ENCODE results near the gene WDR6. TPM values are rescaled to one million over a fixed set of nuclear protein-coding genes. Genes with fewer than 3 reads are reported as not detected.
A peak's percentile ranks its signal among the peaks of the same experiment; 100 is the strongest.

Gene WDR6
- total RNA-seq: 54.3 TPM

- Histone ChIP-seq H3K27me3 (ENCODE audit: control insufficient read depth in 3 of 3, insufficient read depth in 3 of 3, low read length in 3 of 3) (no peaks in the 10 kb centered on the region), H3K4me1 (ENCODE audit: control insufficient read depth in 3 of 3, insufficient read depth in 3 of 3, low read length in 3 of 3) (peaks cover 21 to 37% (median 26%) of the 10 kb centered on the region in 3 donors), H3K4me3 (ENCODE audit: low read length in 3 of 3) (peak within 1 kb of the TSS; percentile 89 to 97 (median 95)), H3K36me3 (ENCODE audit: control insufficient read depth in 3 of 3, insufficient read depth in 3 of 3, low read length in 3 of 3) (peaks cover 5 to 8% (median 6%) of the 10 kb centered on the region in 3 donors), H3K9ac (ENCODE audit: low read depth in 1 of 3, low read length in 3 of 3) (peak within 1 kb of the TSS; percentile 92 to 96 (median 93)), H3K27ac (ENCODE audit: low read depth, low read length) (peak within 1 kb of the TSS; percentile 98), H3K9me3 (ENCODE audit: control insufficient read depth in 3 of 3, low read length in 3 of 3) (no peaks in the 10 kb centered on the region)
These were observed at the start of gene WDR6 for GRCh38 chr3:49007068-49007770. TSS of gene WDR6 (plus strand) at chr3:49007391. CDS start at chr3:49007432, 41 bp downstream.

GRCh38 chr3:48960841-48961413 is 46.3 kb upstream of the WDR6 start:
- Histone ChIP-seq H3K9ac (ENCODE audit: low read depth in 1 of 3, low read length in 3 of 3) (peak overlapping the region in 1 of 3 donors; percentile 5), H3K36me3 (ENCODE audit: control insufficient read depth in 3 of 3, insufficient read depth in 3 of 3, low read length in 3 of 3) (peaks cover 13 to 23% (median 17%) of the 10 kb centered on the region in 3 donors), H3K4me3 (ENCODE audit: low read length in 3 of 3) (no peak overlapping the region), H3K4me1 (ENCODE audit: control insufficient read depth in 3 of 3, insufficient read depth in 3 of 3, low read length in 3 of 3) (peaks cover under 1 to 5% (median 5%) of the 10 kb centered on the region in 3 donors), H3K9me3 (ENCODE audit: control insufficient read depth in 3 of 3, low read length in 3 of 3) (no peaks in the 10 kb centered on the region), H3K27ac (ENCODE audit: low read depth, low read length) (no peak overlapping the region), H3K27me3 (ENCODE audit: control insufficient read depth in 3 of 3, insufficient read depth in 3 of 3, low read length in 3 of 3) (no peaks in the 10 kb centered on the region)

- Histone ChIP-seq H3K27ac (ENCODE audit: low read depth, low read length) (no peak overlapping the region), H3K27me3 (ENCODE audit: control insufficient read depth in 3 of 3, insufficient read depth in 3 of 3, low read length in 3 of 3) (no peaks in the 10 kb centered on the region), H3K9ac (ENCODE audit: low read depth in 1 of 3, low read length in 3 of 3) (no peak overlapping the region), H3K4me1 (ENCODE audit: control insufficient read depth in 3 of 3, insufficient read depth in 3 of 3, low read length in 3 of 3) (peaks cover 8 to 16% (median 15%) of the 10 kb centered on the region in 3 donors), H3K4me3 (ENCODE audit: low read length in 3 of 3) (no peak overlapping the region), H3K36me3 (ENCODE audit: control insufficient read depth in 3 of 3, insufficient read depth in 3 of 3, low read length in 3 of 3) (peaks cover 20 to 34% (median 23%) of the 10 kb centered on the region in 3 donors), H3K9me3 (ENCODE audit: control insufficient read depth in 3 of 3, low read length in 3 of 3) (no peaks in the 10 kb centered on the region)
These were observed 44.9 kb upstream of the WDR6 start for GRCh38 chr3:48962340-48962739.

DNA sequence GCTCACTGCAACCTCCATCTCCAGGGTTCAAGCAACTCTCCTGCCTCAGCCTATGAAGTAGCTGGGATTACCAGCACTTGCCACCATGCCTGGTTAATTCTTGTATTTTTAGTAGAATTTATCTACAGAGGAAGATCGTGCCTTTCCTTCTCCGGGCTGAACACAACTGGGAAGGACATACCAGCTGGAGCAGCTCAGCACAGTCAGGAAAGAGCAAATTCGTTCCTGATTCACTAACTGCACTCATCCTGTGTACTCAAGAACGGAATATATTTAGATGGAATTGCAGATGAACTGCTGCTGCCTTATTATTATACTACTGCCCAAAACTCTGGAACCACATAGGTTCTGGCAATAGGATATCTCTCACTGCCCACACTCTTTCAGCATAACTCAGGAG is 44.3 kb upstream of the WDR6 start:
- no peak overlapping the region for H3K9ac ChIP-seq (ENCODE audit: low read depth in 1 of 3, low read length in 3 of 3)
- H3K27me3 ChIP-seq (ENCODE audit: control insufficient read depth in 3 of 3, insufficient read depth in 3 of 3, low read length in 3 of 3): no peaks in the 10 kb centered on the region
- no peak overlapping the region for H3K4me3 ChIP-seq (ENCODE audit: low read length in 3 of 3)
- no peak overlapping the region for H3K27ac ChIP-seq (ENCODE audit: low read depth, low read length)
- peaks cover 22 to 34% (median 23%) of the 10 kb centered on the region in 3 donors for H3K36me3 ChIP-seq (ENCODE audit: control insufficient read depth in 3 of 3, insufficient read depth in 3 of 3, low read length in 3 of 3)
- H3K4me1 ChIP-seq (ENCODE audit: control insufficient read depth in 3 of 3, insufficient read depth in 3 of 3, low read length in 3 of 3): peaks cover 9 to 17% (median 16%) of the 10 kb centered on the region in 3 donors
- H3K9me3 ChIP-seq (ENCODE audit: control insufficient read depth in 3 of 3, low read length in 3 of 3): no peaks in the 10 kb centered on the region

GRCh38 chr3:48963591-48963990 is 43.6 kb upstream of the WDR6 start:
- Histone ChIP-seq H3K9me3 (ENCODE audit: control insufficient read depth in 3 of 3, low read length in 3 of 3) (no peaks in the 10 kb centered on the region), H3K9ac (ENCODE audit: low read depth in 1 of 3, low read length in 3 of 3) (no peak overlapping the region), H3K27me3 (ENCODE audit: control insufficient read depth in 3 of 3, insufficient read depth in 3 of 3, low read length in 3 of 3) (no peaks in the 10 kb centered on the region), H3K4me1 (ENCODE audit: control insufficient read depth in 3 of 3, insufficient read depth in 3 of 3, low read length in 3 of 3) (peaks cover 9 to 17% (median 16%) of the 10 kb centered on the region in 3 donors), H3K27ac (ENCODE audit: low read depth, low read length) (no peak overlapping the region), H3K4me3 (ENCODE audit: low read length in 3 of 3) (no peak overlapping the region), H3K36me3 (ENCODE audit: control insufficient read depth in 3 of 3, insufficient read depth in 3 of 3, low read length in 3 of 3) (peaks cover 23 to 35% (median 27%) of the 10 kb centered on the region in 3 donors)

DNA sequence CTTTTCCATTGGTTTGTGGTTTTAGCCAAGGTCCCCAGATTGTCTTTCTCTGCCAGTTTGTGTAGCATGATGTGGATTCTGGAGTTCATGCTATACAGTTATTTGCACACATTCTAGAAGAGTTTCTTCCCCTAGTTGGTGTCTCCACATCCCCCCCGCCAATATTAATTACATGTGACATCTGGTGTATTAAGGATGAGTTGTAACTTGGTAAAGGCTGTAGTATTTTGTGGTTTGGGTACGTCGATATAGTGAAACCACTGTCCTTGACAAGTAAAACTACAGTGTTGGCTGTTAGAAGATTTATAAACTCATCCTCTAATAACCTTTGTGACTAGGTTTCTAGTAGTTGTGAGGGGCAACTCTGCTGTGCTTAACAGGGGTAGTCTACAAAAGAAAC is 40.8 kb upstream of the WDR6 start:
- H3K9ac ChIP-seq (ENCODE audit: low read depth in 1 of 3, low read length in 3 of 3): no peak overlapping the region
- H3K27me3 ChIP-seq (ENCODE audit: control insufficient read depth in 3 of 3, insufficient read depth in 3 of 3, low read length in 3 of 3): no peaks in the 10 kb centered on the region
- peaks cover 10 to 17% (median 11%) of the 10 kb centered on the region in 3 donors for H3K4me1 ChIP-seq (ENCODE audit: control insufficient read depth in 3 of 3, insufficient read depth in 3 of 3, low read length in 3 of 3)
- H3K36me3 ChIP-seq (ENCODE audit: control insufficient read depth in 3 of 3, insufficient read depth in 3 of 3, low read length in 3 of 3): peaks cover 38 to 54% (median 53%) of the 10 kb centered on the region in 3 donors
- no peak overlapping the region for H3K4me3 ChIP-seq (ENCODE audit: low read length in 3 of 3)
- H3K27ac ChIP-seq (ENCODE audit: low read depth, low read length): peak overlapping the region; percentile 32
- H3K9me3 ChIP-seq (ENCODE audit: control insufficient read depth in 3 of 3, low read length in 3 of 3): no peaks in the 10 kb centered on the region

DNA sequence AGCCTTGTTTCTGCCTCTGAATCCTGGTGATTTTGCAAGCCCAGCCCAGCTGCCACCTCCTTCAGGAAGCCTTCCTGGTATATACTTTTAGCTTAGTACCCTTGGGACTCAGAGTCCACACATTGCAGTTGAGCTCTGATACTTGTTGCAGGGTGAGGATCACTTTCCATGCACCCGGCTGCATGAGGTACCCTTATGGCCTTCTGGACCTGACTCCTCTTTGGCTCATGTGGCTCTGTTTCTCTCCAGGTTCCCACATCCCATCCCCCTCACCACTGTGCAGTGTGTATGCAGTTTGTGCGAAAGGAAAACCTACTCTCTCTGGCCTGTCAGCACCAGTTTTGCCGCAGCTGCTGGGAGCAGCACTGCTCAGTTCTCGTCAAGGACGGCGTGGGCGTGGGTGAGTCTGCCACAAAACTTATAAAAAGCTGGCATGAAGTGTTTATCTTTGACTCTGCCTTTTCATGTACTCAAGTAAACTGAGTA is 40.3 kb upstream of the WDR6 start:
- Histone ChIP-seq H3K9me3 (ENCODE audit: control insufficient read depth in 3 of 3, low read length in 3 of 3) (no peaks in the 10 kb centered on the region), H3K27ac (ENCODE audit: low read depth, low read length) (peak overlapping the region; percentile 32), H3K4me3 (ENCODE audit: low read length in 3 of 3) (no peak overlapping the region), H3K36me3 (ENCODE audit: control insufficient read depth in 3 of 3, insufficient read depth in 3 of 3, low read length in 3 of 3) (peaks cover 44 to 60% (median 54%) of the 10 kb centered on the region in 3 donors), H3K9ac (ENCODE audit: low read depth in 1 of 3, low read length in 3 of 3) (peak overlapping the region in 1 of 3 donors; percentile 26), H3K4me1 (ENCODE audit: control insufficient read depth in 3 of 3, insufficient read depth in 3 of 3, low read length in 3 of 3) (peaks cover 10 to 17% (median 11%) of the 10 kb centered on the region in 3 donors), H3K27me3 (ENCODE audit: control insufficient read depth in 3 of 3, insufficient read depth in 3 of 3, low read length in 3 of 3) (no peaks in the 10 kb centered on the region)

DNA sequence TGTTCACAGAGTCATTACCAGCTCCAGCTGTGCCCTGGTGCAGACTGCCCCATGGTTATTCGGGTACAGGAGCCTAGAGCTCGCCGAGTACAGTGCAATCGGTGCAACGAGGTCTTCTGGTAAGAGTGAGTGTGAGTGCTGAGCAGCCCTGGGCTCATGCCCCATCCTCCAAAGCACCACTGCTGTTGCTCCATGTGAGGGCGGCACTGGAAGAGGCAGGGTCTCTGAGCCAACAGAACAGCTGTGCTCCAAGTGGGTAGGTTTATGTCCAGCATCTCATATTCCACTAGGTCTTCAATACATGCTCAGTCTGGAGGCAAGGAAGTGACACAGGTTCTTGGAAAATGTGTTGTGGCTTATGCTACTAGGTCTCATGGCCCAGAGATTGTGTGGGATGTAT is 36.6 kb upstream of the WDR6 start:
- H3K4me3 ChIP-seq (ENCODE audit: low read length in 3 of 3): no peak overlapping the region
- no peak overlapping the region for H3K9ac ChIP-seq (ENCODE audit: low read depth in 1 of 3, low read length in 3 of 3)
- H3K36me3 ChIP-seq (ENCODE audit: control insufficient read depth in 3 of 3, insufficient read depth in 3 of 3, low read length in 3 of 3): peaks cover 61 to 78% (median 72%) of the 10 kb centered on the region in 3 donors
- H3K27me3 ChIP-seq (ENCODE audit: control insufficient read depth in 3 of 3, insufficient read depth in 3 of 3, low read length in 3 of 3): no peaks in the 10 kb centered on the region
- peaks cover 10 to 17% (median 11%) of the 10 kb centered on the region in 3 donors for H3K4me1 ChIP-seq (ENCODE audit: control insufficient read depth in 3 of 3, insufficient read depth in 3 of 3, low read length in 3 of 3)
- H3K27ac ChIP-seq (ENCODE audit: low read depth, low read length): no peak overlapping the region
- H3K9me3 ChIP-seq (ENCODE audit: control insufficient read depth in 3 of 3, low read length in 3 of 3): no peaks in the 10 kb centered on the region

GRCh38 chr3:48974076-48974864 is 32.9 kb upstream of the WDR6 start:
- H3K36me3 ChIP-seq (ENCODE audit: control insufficient read depth in 3 of 3, insufficient read depth in 3 of 3, low read length in 3 of 3): peaks cover 64 to 88% (median 75%) of the 10 kb centered on the region in 3 donors
- H3K27ac ChIP-seq (ENCODE audit: low read depth, low read length): no peak overlapping the region
- no peaks in the 10 kb centered on the region for H3K27me3 ChIP-seq (ENCODE audit: control insufficient read depth in 3 of 3, insufficient read depth in 3 of 3, low read length in 3 of 3)
- no peak overlapping the region for H3K9ac ChIP-seq (ENCODE audit: low read depth in 1 of 3, low read length in 3 of 3)
- no peak overlapping the region for H3K4me3 ChIP-seq (ENCODE audit: low read length in 3 of 3)
- H3K9me3 ChIP-seq (ENCODE audit: control insufficient read depth in 3 of 3, low read length in 3 of 3): no peaks in the 10 kb centered on the region
- H3K4me1 ChIP-seq (ENCODE audit: control insufficient read depth in 3 of 3, insufficient read depth in 3 of 3, low read length in 3 of 3): peaks cover 0 to 2% (median 0%) of the 10 kb centered on the region in 3 donors

All from skeletal muscle tissue (tissue), 4 donors.